Measurements from ENCODE around the gene AP1S1. TPM values are rescaled to one million over a fixed set of nuclear protein-coding genes. Genes with fewer than 3 reads are reported as not detected.

The AP1S1 gene
- total RNA-seq, 1 donor, result 101 TPM

- no peak for TF ChIP-seq CTCF (IDR thresholded peaks at IDR 0.05; ENCODE audit: extremely low read depth, low read depth, low read length)
Measured at GRCh38 chr7:101123703-101124068, 30.6 kb upstream of the AP1S1 start.

GRCh38 chr7:101124376-101125056 is 29.8 kb upstream of the AP1S1 start:
- peak; percentile 21 for DNase-seq (ENCODE audit: insufficient read length, low spot score, missing footprints)
- no peaks in the 10 kb centered on the region for H3K27me3 ChIP-seq (ENCODE audit: insufficient read depth, low read length)
- peak overlapping the region; percentile 28 for H3K4me2 ChIP-seq (ENCODE audit: insufficient read depth, low read length)
- peaks cover 18% of the 10 kb centered on the region for H4K20me1 ChIP-seq (ENCODE audit: insufficient read depth, low read length)
- TF ChIP-seq CTCF (IDR thresholded peaks at IDR 0.05; ENCODE audit: extremely low read depth, low read depth, low read length), result no peak
- peak overlapping the region; percentile 98 for H3K27ac ChIP-seq (ENCODE audit: low read depth, low read length)
- H2AFZ ChIP-seq (ENCODE audit: low read length), result no peak overlapping the region
- H3K4me1 ChIP-seq (ENCODE audit: insufficient read depth, low read length), result peaks cover 69% of the 10 kb centered on the region
- no peaks in the 10 kb centered on the region for H3K9me3 ChIP-seq (ENCODE audit: low read depth, low read length)
- peaks cover 15% of the 10 kb centered on the region for H3K36me3 ChIP-seq (ENCODE audit: insufficient read depth, low read length)
- no peak overlapping the region for H3K4me3 ChIP-seq (ENCODE audit: insufficient read depth, low read length)
- peaks cover 27% of the 10 kb centered on the region for H3K79me2 ChIP-seq (ENCODE audit: insufficient read depth, low read length)

More at GRCh38 chr7:101123703-101124068, 30.6 kb upstream of the AP1S1 start:
- no peak overlapping the region for H3K4me2 ChIP-seq (ENCODE audit: insufficient read depth, low read length)
- peak overlapping the region; percentile 98 for H3K27ac ChIP-seq (ENCODE audit: low read depth, low read length)
- no peak for DNase-seq (ENCODE audit: insufficient read length, low spot score, missing footprints)
- peaks cover 13% of the 10 kb centered on the region for H3K36me3 ChIP-seq (ENCODE audit: insufficient read depth, low read length)
- no peak overlapping the region for H3K4me3 ChIP-seq (ENCODE audit: insufficient read depth, low read length)
- H3K4me1 ChIP-seq (ENCODE audit: insufficient read depth, low read length), result peaks cover 76% of the 10 kb centered on the region
- no peaks in the 10 kb centered on the region for H3K9me3 ChIP-seq (ENCODE audit: low read depth, low read length)
- H3K79me2 ChIP-seq (ENCODE audit: insufficient read depth, low read length), result peaks cover 26% of the 10 kb centered on the region
- H4K20me1 ChIP-seq (ENCODE audit: insufficient read depth, low read length), result peaks cover 16% of the 10 kb centered on the region
- H2AFZ ChIP-seq (ENCODE audit: low read length), result no peak overlapping the region
- H3K27me3 ChIP-seq (ENCODE audit: insufficient read depth, low read length), result no peaks in the 10 kb centered on the region

- peaks cover 57% of the 10 kb centered on the region for H3K4me1 ChIP-seq (ENCODE audit: insufficient read depth, low read length)
- H3K4me3 ChIP-seq (ENCODE audit: insufficient read depth, low read length), result peak overlapping the region; percentile 82
- no peak overlapping the region for H2AFZ ChIP-seq (ENCODE audit: low read length)
Measured at GRCh38 chr7:101125989-101126650, 28.2 kb upstream of the AP1S1 start.

More at GRCh38 chr7:101125989-101126650, 28.2 kb upstream of the AP1S1 start:
- H3K27me3 ChIP-seq (ENCODE audit: insufficient read depth, low read length), result no peaks in the 10 kb centered on the region
- peak overlapping the region; percentile 98 for H3K27ac ChIP-seq (ENCODE audit: low read depth, low read length)
- no peaks in the 10 kb centered on the region for H3K9me3 ChIP-seq (ENCODE audit: low read depth, low read length)
- TF ChIP-seq CTCF (IDR thresholded peaks at IDR 0.05; ENCODE audit: extremely low read depth, low read depth, low read length), result no peak
- DNase-seq (ENCODE audit: insufficient read length, low spot score, missing footprints), result peak; percentile 69
- H3K79me2 ChIP-seq (ENCODE audit: insufficient read depth, low read length), result peaks cover 27% of the 10 kb centered on the region
- peaks cover 30% of the 10 kb centered on the region for H3K36me3 ChIP-seq (ENCODE audit: insufficient read depth, low read length)
- peak overlapping the region; percentile 98 for H3K4me2 ChIP-seq (ENCODE audit: insufficient read depth, low read length)
- peaks cover 27% of the 10 kb centered on the region for H4K20me1 ChIP-seq (ENCODE audit: insufficient read depth, low read length)

Measured in osteoblast (primary cell).